Endodermal cell (in vitro differentiated cells): ENCODE data around the gene CMTR2. TPM values are rescaled to one million over a fixed set of nuclear protein-coding genes. Genes with fewer than 3 reads are reported as not detected.

Source experiments
- DNase-seq: peaks from one replicate; pipeline ENCODE4 v3.0.0-alpha.2; 2017
- H3K27ac ChIP-seq: 2 replicates; pipeline ENCODE4 v1.5.1; 2013; ENCODE audit warnings: mild to moderate bottlenecking, low read depth, low read length, moderate library complexity
- H3K27me3 ChIP-seq: 2 replicates; pipeline ENCODE4 v1.6.1; 2013; ENCODE audit warnings: mild to moderate bottlenecking, low read length, moderate library complexity; ENCODE audit not compliant: insufficient read depth, control insufficient read depth, poor library complexity, severe bottlenecking
- H3K36me3 ChIP-seq: 2 replicates; pipeline ENCODE4 v1.7.0; 2013; ENCODE audit warnings: mild to moderate bottlenecking, low read length, moderate library complexity; ENCODE audit not compliant: control insufficient read depth, insufficient read depth
- H3K4me1 ChIP-seq: one replicate; pipeline ENCODE4 v1.7.0; 2013; ENCODE audit warnings: low read length; ENCODE audit not compliant: control insufficient read depth, insufficient read depth
- H3K4me3 ChIP-seq: 2 replicates; pipeline ENCODE4 v1.5.1; 2013; ENCODE audit warnings: mild to moderate bottlenecking, low read length, moderate library complexity
- H3K9ac ChIP-seq: 2 replicates; pipeline ENCODE4 v1.6.1; 2013; ENCODE audit warnings: mild to moderate bottlenecking, low read length, moderate library complexity; ENCODE audit not compliant: poor library complexity, severe bottlenecking; ENCODE audit errors: extremely low read depth
- H3K9me3 ChIP-seq: 2 replicates; pipeline ENCODE4 v1.6.1; 2013; ENCODE audit warnings: mild to moderate bottlenecking, low read length, moderate library complexity; ENCODE audit not compliant: control insufficient read depth
- H3K27ac Mint-ChIP-seq: 2 replicates; pipeline ENCODE4 v1.8.0; 2020; ENCODE audit warnings: mixed read lengths
- H3K27me3 Mint-ChIP-seq: 2 replicates; pipeline ENCODE4 v1.8.0; 2021; ENCODE audit warnings: mild to moderate bottlenecking, mixed read lengths; ENCODE audit not compliant: insufficient read depth
- H3K36me3 Mint-ChIP-seq: 2 replicates; pipeline ENCODE4 v1.8.0; 2020; ENCODE audit warnings: low read depth, mixed read lengths
- H3K4me1 Mint-ChIP-seq: 2 replicates; pipeline ENCODE4 v1.8.0; 2020; ENCODE audit warnings: mixed read lengths
- H3K4me3 Mint-ChIP-seq: 2 replicates; pipeline ENCODE4 v1.8.0; 2020; ENCODE audit warnings: mild to moderate bottlenecking, moderate library complexity, mixed read lengths
- H3K9me3 Mint-ChIP-seq: 2 replicates; pipeline ENCODE4 v1.8.0; 2020; ENCODE audit warnings: mild to moderate bottlenecking, mixed read lengths
- CTCF ChIP-seq: fragments of 200-600 bp; sonication (generic); conservative IDR thresholded peaks from 2 replicates; pipeline ENCODE4 v1.5.0; 2021; ENCODE audit warnings: antibody characterized with exemption, mild to moderate bottlenecking
- WGBS, 2 experiments: methylation state at CpG; one replicate each; pipeline versions ENCODE4 v1.1.5 to v1.1.7; 2013; ENCODE audit warnings: missing lambda C conversion rate in 2 of 2, mixed read lengths in 1 of 2; ENCODE audit not compliant: insufficient coverage in 1 of 2, insufficient read length in 1 of 2; 5-methylcytosine and 5-hydroxymethylcytosine counted together
- total RNA-seq, 2 donors: library from RNA; stranded (reverse); fragmentation: NEBNext Ultra II Directional in 1 of 2; extraction: Animal tissue kit (Norgen Biotek cat#: 25700) in 1 of 2; gene quantifications; 2 replicates in 1 of 2; 3 replicates in 1 of 2; pipeline ENCODE4 v1.2.1, GENCODE V29; 2021

Gene CMTR2
- total RNA-seq, 2 donors from 2014 or later, result 16.1 to 17.2 TPM

- peaks cover 28% of the 10 kb centered on the region for H3K27me3 Mint-ChIP-seq
- no peak overlapping the region for H3K9ac ChIP-seq
- H3K27me3 ChIP-seq, result peaks cover 18% of the 10 kb centered on the region
- H3K36me3 Mint-ChIP-seq, result no peaks in the 10 kb centered on the region
- H3K4me3 Mint-ChIP-seq, result no peak overlapping the region
- H3K27ac ChIP-seq, result no peak overlapping the region
- H3K9me3 ChIP-seq, result no peaks in the 10 kb centered on the region
- WGBS, 2 experiments, result 36 to 41% methylated on average over 5 to 7 of the region's 7 CpGs
- peak; percentile 91 for TF ChIP-seq CTCF
- H3K4me1 Mint-ChIP-seq, result peaks cover 3% of the 10 kb centered on the region
- DNase-seq, result peak; percentile 84
- no peak overlapping the region for H3K4me3 ChIP-seq
- no peak overlapping the region for H3K27ac Mint-ChIP-seq
- no peaks in the 10 kb centered on the region for H3K4me1 ChIP-seq
- no peaks in the 10 kb centered on the region for H3K9me3 Mint-ChIP-seq
- H3K36me3 ChIP-seq, result no peaks in the 10 kb centered on the region
Measured at GRCh38 chr16:71311553-71312158, 22.5 kb upstream of the CMTR2 start.

GRCh38 chr16:71303938-71304337 lies 14.7 kb upstream of the CMTR2 start:
- Histone ChIP-seq H3K36me3 (no peaks in the 10 kb centered on the region), H3K4me1 (no peaks in the 10 kb centered on the region), H3K9ac (no peak overlapping the region), H3K27ac (no peak overlapping the region), H3K4me3 (no peak overlapping the region), H3K27me3 (peaks cover 11% of the 10 kb centered on the region), H3K9me3 (no peaks in the 10 kb centered on the region)
- WGBS, 2 experiments, result 85% methylated on average over 3 to 5 of the region's 5 CpGs
- H3K4me3 Mint-ChIP-seq, result no peak overlapping the region
- no peak for DNase-seq
- TF ChIP-seq CTCF, result no peak
- peaks cover 39% of the 10 kb centered on the region for H3K27me3 Mint-ChIP-seq
- H3K9me3 Mint-ChIP-seq, result peaks cover 10% of the 10 kb centered on the region
- no peaks in the 10 kb centered on the region for H3K4me1 Mint-ChIP-seq
- no peak overlapping the region for H3K27ac Mint-ChIP-seq
- no peaks in the 10 kb centered on the region for H3K36me3 Mint-ChIP-seq

GRCh38 chr16:71297341-71297634 lies 8.1 kb upstream of the CMTR2 start:
- Mint-ChIP-seq H3K27ac (no peak overlapping the region), H3K9me3 (no peaks in the 10 kb centered on the region), H3K27me3 (peaks cover 35% of the 10 kb centered on the region), H3K4me3 (no peak overlapping the region), H3K4me1 (no peaks in the 10 kb centered on the region), H3K36me3 (no peaks in the 10 kb centered on the region)
- no peak overlapping the region for H3K9ac ChIP-seq
- H3K36me3 ChIP-seq, result no peaks in the 10 kb centered on the region
- H3K4me1 ChIP-seq, result no peaks in the 10 kb centered on the region
- 93% methylated on average over 2 of the region's 2 CpGs; no CpG with 5 or more reads in 1 of the 2 experiments for WGBS, 2 experiments
- H3K4me3 ChIP-seq, result no peak overlapping the region
- no peak for DNase-seq
- no peaks in the 10 kb centered on the region for H3K9me3 ChIP-seq
- H3K27me3 ChIP-seq, result peaks cover 11% of the 10 kb centered on the region
- H3K27ac ChIP-seq, result no peak overlapping the region
- TF ChIP-seq CTCF, result no peak
